Glutamatergic neuron (in vitro differentiated cells): ENCODE results near the gene PRSS33. TPM values are rescaled to one million over a fixed set of nuclear protein-coding genes. Genes with fewer than 3 reads are reported as not detected.

ENCODE experiments used
- DNase-seq: peaks from one replicate; pipeline ENCODE4 v3.0.0; 2022
- H3K27ac Mint-ChIP-seq: one replicate; pipeline ENCODE4 v1.8.0; 2020; ENCODE audit warnings: mild to moderate bottlenecking, mixed read lengths, inconsistent platforms; ENCODE audit not compliant: unreplicated experiment
- H3K27me3 Mint-ChIP-seq: one replicate; pipeline ENCODE4 v1.8.0; 2020; ENCODE audit warnings: mild to moderate bottlenecking, moderate library complexity, mixed read lengths, inconsistent platforms; ENCODE audit not compliant: unreplicated experiment
- H3K36me3 Mint-ChIP-seq: one replicate; pipeline ENCODE4 v1.8.0; 2020; ENCODE audit warnings: mild to moderate bottlenecking, mixed read lengths, inconsistent platforms; ENCODE audit not compliant: unreplicated experiment
- H3K4me1 Mint-ChIP-seq: one replicate; pipeline ENCODE4 v1.8.0; 2020; ENCODE audit warnings: mild to moderate bottlenecking, low read depth, mixed read lengths, inconsistent platforms; ENCODE audit not compliant: unreplicated experiment
- H3K4me3 Mint-ChIP-seq: one replicate; pipeline ENCODE4 v1.8.0; 2020; ENCODE audit warnings: mild to moderate bottlenecking, mixed read lengths, inconsistent platforms; ENCODE audit not compliant: unreplicated experiment
- H3K9me3 Mint-ChIP-seq: one replicate; pipeline ENCODE4 v1.8.0; 2020; ENCODE audit warnings: mild to moderate bottlenecking, moderate library complexity, mixed read lengths, inconsistent platforms; ENCODE audit not compliant: unreplicated experiment
- CTCF ChIP-seq: fragments of 200-600 bp; sonication (generic); IDR thresholded peaks from one replicate; pipeline ENCODE4 v1.5.0; 2021; ENCODE audit not compliant: partially characterized antibody, unreplicated experiment
- total RNA-seq: library from RNA; stranded (reverse); fragmentation: NEBNext Ultra II Directional; extraction: Animal tissue kit (Norgen Biotek cat#: 25700); gene quantifications from one replicate; pipeline ENCODE4 v1.2.1, GENCODE V29; 2021; ENCODE audit not compliant: unreplicated experiment

Gene PRSS33
- total RNA-seq, 1 donor from 2014 or later: 0.39 TPM

DNA sequence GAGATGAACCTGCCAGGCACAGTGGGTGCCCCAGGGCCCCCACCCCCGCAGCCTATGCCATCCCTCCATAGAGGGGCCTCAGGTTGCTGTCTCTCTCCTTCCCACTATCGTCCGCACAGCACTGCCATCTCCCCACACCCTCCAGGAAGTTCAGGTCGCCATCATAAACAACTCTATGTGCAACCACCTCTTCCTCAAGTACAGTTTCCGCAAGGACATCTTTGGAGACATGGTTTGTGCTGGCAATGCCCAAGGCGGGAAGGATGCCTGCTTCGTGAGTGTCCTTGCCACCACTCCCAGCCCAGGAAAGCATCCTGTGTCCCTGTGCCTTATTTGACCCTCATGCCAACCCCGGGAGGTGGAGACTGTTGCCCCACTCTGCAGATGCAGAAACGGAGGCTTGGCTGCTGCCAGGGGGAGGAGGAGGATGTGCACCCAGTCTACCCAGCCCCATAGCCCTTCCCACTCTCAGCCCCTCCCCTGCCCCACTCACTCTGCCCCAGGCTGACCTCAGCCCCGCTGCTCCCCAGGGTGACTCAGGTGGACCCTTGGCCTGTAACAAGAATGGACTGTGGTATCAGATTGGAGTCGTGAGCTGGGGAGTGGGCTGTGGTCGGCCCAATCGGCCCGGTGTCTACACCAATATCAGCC, 33.6 kb upstream of the PRSS33 start:
- DNase-seq: no peak
- Mint-ChIP-seq H3K4me3 (no peak overlapping the region), H3K27ac (no peak overlapping the region), H3K36me3 (no peaks in the 10 kb centered on the region), H3K4me1 (peaks cover 7% of the 10 kb centered on the region), H3K9me3 (peaks cover 2% of the 10 kb centered on the region), H3K27me3 (peaks cover 9% of the 10 kb centered on the region)
- no peak for TF ChIP-seq CTCF

DNA sequence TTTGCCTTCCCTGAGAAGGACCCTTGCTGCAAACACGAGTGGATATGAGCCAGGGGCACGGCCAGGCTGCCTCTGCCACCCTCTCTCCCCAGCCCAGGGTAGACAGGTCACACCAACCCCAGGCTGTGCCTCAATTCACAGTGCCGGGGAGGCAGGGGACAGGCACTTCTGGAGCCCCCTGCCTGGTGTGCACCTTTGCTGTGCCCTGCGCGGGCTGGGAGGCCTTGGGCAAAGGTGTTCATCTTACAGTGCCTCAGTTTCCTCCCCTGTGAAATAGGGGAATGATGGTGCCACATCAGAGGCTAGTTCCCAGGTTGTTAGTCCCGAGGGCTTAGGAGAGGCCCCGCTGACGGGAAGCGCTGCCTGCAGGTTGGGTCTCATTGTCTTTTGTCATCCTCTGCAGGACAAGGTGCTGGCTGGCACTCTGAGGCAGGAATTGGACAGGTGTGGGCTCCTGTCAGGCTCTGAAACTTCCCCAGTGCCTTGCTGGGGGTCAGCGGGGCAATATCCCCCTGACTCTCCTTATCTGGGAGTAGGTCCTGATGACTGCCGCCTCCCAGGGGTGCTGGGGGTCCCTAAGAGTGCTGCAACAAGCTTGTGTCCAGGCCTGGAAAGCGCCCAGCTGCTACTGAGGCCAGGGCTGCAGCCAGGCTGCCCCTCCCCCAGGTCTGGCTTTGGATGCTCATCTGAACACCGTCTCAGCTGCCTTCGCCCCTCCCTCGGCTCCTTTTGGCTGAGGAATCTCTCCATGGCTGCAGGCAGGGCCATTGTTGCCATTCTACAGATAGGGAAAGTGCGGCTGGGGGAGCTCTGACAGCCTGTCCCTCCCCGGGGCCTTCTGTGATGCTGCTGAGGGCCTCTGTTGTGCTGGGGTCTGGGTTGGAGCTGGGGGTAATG, 32.8 kb upstream of the PRSS33 start:
- Mint-ChIP-seq H3K27ac (no peak overlapping the region), H3K9me3 (peaks cover 2% of the 10 kb centered on the region), H3K36me3 (no peaks in the 10 kb centered on the region), H3K27me3 (peaks cover 7% of the 10 kb centered on the region), H3K4me1 (peaks cover 7% of the 10 kb centered on the region), H3K4me3 (no peak overlapping the region)
- TF ChIP-seq CTCF: no peak
- DNase-seq: no peak

GRCh38 chr16:2819179-2819938, 32.0 kb upstream of the PRSS33 start:
- Mint-ChIP-seq H3K9me3 (peaks cover 4% of the 10 kb centered on the region), H3K27me3 (peaks cover 5% of the 10 kb centered on the region), H3K36me3 (no peaks in the 10 kb centered on the region), H3K4me1 (peaks cover 7% of the 10 kb centered on the region), H3K4me3 (no peak overlapping the region), H3K27ac (no peak overlapping the region)
- no peak for DNase-seq
- TF ChIP-seq CTCF: no peak

DNA sequence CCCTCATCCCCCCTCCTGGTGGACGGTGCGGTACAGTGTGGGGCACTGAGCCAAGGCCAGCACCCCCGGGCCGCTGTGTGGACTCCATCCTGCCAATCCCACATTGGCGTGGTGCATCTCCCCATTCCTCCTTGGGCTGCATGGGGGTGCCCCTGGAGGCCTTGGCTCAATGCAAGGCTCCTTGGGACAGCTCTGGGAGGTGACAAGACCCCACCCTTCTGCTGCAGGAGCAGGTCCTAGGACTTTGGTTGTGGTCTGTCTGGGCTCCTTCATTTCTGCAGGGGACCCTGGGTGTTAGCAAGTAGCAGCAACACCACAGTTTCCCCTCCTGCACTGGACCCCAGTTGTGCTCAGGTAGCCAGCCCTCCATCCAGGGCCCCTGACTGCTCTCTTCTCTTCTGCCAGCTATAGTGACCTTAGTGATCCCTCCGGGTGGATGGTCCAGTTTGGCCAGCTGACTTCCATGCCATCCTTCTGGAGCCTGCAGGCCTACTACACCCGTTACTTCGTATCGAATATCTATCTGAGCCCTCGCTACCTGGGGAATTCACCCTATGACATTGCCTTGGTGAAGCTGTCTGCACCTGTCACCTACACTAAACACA, 31.0 kb upstream of the PRSS33 start:
- Mint-ChIP-seq H3K4me3 (no peak overlapping the region), H3K27ac (no peak overlapping the region), H3K9me3 (peaks cover 6% of the 10 kb centered on the region)

More for the DNA sequence above, 31.0 kb upstream of the PRSS33 start:
- Mint-ChIP-seq H3K4me1 (peaks cover 7% of the 10 kb centered on the region), H3K27me3 (peaks cover 5% of the 10 kb centered on the region), H3K36me3 (no peaks in the 10 kb centered on the region)
- no peak for DNase-seq
- TF ChIP-seq CTCF: no peak
